Skin epidermis (tissue), 12 donors: Measurements from ENCODE around the gene SUGCT.
A peak's percentile ranks its signal among the peaks of the same experiment; 100 is the strongest.

Experiments used
- H3K27ac ChIP-seq, 21 experiments: fragments of 200-600 bp; sonication (generic) in 11 of 21; one replicate each; pipeline ENCODE4 v1.5.0; 2020; ENCODE audit warnings: mild to moderate bottlenecking in 3 of 21, inconsistent platforms in 2 of 21, moderate library complexity in 2 of 21
- H3K4me3 ChIP-seq, 7 experiments: fragments of 200-600 bp; sonication (generic) in 2 of 7; one replicate each; pipeline ENCODE4 v1.5.0; 2020; ENCODE audit warnings: inconsistent platforms in 2 of 7, mild to moderate bottlenecking in 2 of 7, moderate library complexity in 1 of 7

Gene SUGCT

DNA sequence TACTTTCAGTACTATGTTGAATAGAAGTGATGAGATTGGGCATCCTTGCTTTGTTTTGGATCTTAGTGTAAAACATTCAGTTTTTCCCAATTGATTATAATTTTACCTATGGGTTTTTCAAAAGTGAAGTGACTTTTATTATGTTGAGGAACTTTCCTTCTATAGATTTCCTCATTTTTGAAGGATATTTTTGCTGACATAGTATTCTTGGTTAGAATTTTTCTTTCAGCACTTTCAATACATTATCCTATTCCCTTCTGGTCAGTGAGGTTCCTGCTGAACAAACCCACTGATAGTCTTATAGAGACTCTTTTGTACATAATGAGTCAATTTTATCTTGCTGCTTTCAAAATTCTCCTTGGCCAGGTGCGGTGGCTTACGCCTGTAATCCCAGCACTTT is 297.2 kb downstream of the SUGCT start:
- H3K4me3 ChIP-seq: no peak overlapping the region
- H3K27ac ChIP-seq: no peak overlapping the region

DNA sequence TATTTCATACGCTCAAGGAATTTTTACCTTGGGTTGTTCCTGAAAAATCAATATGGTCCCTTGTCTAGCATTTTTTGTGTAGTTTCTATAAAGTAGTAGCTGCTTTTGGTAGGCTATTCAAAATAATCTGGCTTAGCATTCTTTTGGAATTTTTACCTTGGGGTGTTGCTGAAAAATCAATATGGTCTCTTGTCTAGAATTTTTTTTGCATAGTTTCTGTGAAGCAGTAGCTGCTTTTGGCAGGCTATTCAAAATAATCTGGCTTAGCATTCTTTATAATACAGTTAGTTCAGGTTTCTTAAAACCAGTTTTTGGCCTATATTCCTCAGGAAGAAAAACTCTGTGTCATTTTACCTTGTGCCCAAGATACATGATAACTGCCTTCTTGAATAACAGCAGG is 301.9 kb downstream of the SUGCT start:
- Histone ChIP-seq H3K4me3 (no peak overlapping the region), H3K27ac (peak overlapping the region in 1 of 21 experiments; percentile 64)

DNA sequence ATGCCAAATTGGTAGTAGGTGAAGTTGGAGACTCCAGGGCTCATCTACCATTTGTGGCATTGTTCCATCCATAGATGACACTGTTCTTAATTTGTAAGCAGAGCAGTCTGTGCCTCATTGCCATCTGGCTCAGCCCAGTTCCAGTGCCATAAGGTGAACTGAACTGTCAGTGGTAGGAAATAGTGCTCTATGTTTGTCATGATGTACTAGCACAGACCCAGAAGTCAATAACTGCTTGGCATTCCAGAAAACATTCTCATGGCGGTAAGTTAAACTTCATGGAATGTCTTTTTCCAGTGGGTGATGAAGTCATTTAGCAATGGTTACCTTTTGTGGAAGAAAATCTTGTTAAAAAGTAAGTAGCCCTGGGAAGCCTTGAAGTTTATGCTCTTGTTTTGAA is 302.7 kb downstream of the SUGCT start:
- Histone ChIP-seq H3K27ac (peak overlapping the region in 1 of 21 experiments; percentile 64), H3K4me3 (no peak overlapping the region)

DNA sequence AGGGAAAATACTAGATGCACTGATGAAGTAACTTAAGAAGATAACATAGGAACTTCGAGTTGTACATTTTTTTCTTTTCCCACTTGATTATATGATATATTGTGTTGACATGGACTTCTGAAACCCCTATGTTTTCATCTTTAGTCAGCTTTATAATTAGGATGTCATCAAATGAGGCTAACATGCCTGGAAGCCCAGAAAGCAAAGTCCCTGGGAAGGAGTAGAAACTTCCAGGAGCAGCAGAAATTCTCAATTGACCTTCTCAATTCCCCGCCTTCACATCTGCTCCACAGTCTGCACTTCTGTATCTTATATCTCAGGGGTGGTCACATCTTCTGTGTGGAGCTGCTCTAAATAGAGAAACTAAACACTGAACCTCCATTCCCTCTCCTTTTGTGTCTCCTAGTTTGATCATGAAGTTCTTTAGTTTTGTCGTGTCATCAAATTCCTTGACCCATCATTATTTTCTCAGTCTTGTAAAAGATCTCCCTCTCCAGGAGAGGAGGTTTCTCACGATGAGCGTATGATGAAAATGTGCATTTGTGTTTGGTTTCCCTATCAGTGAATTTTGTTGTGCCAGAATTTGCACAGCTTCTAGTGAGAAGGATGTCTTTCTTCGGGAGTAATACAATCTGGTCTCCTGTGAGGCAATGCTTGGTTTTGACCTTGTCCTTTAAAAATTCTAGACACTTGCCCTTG is 303.3 kb downstream of the SUGCT start:
- H3K4me3 ChIP-seq: no peak overlapping the region
- peak overlapping the region in 1 of 21 experiments; percentile 64 for H3K27ac ChIP-seq

DNA sequence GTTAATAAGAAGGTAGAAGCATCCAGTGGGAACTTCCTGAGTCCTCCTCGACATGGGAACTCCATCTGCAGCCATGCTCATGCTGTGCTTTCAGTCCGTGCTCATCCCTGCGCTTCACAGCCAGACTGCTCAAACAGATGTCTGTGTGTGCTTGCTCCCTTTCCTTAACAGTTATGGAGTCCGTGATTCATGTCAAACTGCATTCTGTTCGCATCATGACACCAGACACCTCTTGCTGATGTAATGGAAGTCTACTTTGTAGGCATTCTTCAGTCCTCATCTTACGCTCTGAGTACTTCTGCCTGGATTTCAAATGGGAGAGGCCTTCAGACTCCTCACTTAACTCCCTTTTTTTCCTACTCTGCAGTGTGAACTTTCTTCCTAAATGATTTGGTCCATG is 304.9 kb downstream of the SUGCT start:
- H3K27ac ChIP-seq: no peak overlapping the region
- H3K4me3 ChIP-seq: no peak overlapping the region

DNA sequence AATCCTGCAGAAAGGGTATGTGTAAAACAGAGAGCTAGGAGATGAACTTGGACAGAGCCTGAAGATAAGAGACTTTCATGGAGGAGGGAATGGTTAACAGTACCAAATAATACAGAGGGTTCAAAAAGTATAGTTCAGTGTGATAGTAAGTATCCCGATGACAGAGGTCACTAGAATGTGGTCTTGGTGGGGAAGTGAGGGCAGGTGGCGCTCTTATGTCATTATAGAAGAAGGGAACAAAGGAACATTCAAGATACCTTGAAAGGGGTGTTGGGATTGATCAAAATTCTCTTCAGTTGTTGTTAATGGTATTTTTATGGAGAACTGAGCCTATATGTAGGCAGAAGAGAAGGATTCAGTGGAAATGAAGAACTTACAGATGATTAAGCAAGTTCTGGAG is 312.5 kb downstream of the SUGCT start:
- no peak overlapping the region for H3K4me3 ChIP-seq
- H3K27ac ChIP-seq: no peak overlapping the region

DNA sequence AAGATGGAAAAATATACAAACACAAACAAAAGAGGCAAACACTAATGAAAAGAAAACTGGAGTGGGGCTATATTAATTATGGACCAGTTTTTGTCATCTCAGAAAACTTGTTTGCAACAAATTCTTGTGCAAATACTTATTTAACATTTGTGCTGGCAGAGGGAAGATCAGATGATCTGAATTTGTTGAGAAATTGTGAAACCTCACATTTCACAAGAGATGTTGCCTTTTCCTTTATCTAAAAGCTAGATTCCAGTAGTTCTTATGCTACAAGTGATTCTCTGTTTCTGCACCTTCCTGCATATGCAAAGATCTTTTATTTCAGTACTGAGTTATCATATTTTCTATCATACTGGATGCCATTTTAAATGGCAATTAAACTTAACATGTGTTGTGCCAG is 320.7 kb downstream of the SUGCT start:
- Histone ChIP-seq H3K4me3 (no peak overlapping the region), H3K27ac (no peak overlapping the region)

DNA sequence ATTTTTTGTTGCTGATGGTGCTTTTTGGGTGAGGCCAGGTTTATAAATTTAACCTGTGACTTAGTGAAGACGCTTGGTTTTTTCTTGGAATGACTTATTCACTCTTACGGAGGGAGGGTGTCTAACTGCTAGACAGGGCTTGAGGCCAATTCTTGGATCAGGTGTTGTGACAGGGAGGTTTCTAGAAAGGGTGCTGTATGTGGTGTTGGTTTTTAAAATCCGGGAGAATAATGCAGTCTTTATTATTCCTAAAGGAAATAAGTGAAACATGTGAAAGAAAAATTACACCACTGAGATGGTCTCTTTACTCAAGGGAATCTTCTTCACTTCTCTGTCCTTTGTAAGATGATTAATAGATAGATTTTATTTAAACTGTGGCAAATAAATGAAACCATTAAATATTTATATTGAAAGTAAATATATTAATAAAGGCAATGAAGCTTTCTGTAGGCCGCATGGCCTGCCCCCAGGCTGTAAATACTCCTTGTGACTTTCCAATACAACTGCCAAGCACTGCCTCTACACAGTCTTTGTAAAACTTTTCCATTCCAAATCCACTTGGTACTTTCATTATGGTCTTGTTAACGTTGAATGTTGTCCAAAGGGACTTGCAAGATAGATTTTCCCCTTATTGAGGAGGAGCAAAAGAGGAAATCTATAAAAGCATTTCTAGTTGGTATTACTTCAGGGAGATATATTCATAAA is 323.1 kb downstream of the SUGCT start:
- no peak overlapping the region for H3K4me3 ChIP-seq
- H3K27ac ChIP-seq: no peak overlapping the region

DNA sequence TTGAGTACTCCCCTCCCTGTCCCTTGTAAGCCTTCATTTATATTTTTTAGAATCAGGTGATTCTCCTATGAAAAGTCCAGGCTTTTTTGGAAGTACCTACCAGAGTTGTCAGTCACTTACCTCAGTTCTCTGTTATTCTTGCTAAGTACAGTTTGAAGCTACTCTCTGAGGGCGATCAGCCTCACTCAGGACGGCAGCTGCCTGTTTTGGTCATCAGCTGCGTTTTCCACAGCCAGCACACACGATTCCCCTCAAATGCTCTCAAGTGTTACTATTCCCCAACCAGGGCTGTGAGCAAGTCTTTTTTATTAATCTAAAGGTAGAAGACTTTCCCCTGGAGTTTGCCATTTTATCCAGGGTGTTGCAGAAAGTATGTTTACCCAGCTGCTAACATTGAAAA is 328.6 kb downstream of the SUGCT start:
- no peak overlapping the region for H3K4me3 ChIP-seq
- H3K27ac ChIP-seq: no peak overlapping the region

- Histone ChIP-seq H3K27ac (peak overlapping the region in 5 of 21 experiments; percentile 37 to 83 (median 41)), H3K4me3 (no peak overlapping the region)
Observed at GRCh38 chr7:40468891-40469864, 334.4 kb downstream of the SUGCT start.

DNA sequence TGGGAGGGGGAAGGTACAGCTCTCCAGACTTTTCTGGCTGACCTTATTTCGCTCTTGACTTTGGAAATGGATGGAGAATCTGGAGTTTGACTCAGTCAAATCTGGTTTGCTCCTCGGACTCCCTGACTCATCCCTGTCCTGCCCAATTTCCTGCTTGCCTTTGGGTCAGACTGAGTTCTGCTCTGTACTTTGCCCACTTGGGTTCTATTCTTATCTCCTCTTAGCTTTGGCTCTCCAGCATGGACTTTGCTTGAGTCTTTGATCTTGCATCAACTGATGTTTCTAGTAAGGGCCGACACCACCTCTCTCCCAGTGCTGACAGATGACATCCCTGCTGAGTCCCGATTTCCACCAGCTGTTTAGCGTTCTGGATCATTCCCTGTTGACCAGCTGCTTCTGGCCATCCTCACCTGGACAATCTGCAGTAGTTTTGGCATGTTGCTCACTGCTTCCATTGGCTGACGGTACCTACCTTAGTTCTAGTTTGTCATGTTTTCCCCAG is 335.3 kb downstream of the SUGCT start:
- peak overlapping the region in 7 of 21 experiments; percentile 1 to 83 (median 39) for H3K27ac ChIP-seq
- H3K4me3 ChIP-seq: no peak overlapping the region

- Histone ChIP-seq H3K4me3 (no peak overlapping the region), H3K27ac (peak overlapping the region in 2 of 21 experiments; percentile 67 to 83)
Observed at GRCh38 chr7:40470817-40471216, 336.0 kb downstream of the SUGCT start.

GRCh38 chr7:40471891-40472290 is 337.1 kb downstream of the SUGCT start:
- no peak overlapping the region for H3K27ac ChIP-seq
- H3K4me3 ChIP-seq: no peak overlapping the region

GRCh38 chr7:40474790-40475680 is 340.2 kb downstream of the SUGCT start:
- H3K27ac ChIP-seq: no peak overlapping the region
- no peak overlapping the region for H3K4me3 ChIP-seq

DNA sequence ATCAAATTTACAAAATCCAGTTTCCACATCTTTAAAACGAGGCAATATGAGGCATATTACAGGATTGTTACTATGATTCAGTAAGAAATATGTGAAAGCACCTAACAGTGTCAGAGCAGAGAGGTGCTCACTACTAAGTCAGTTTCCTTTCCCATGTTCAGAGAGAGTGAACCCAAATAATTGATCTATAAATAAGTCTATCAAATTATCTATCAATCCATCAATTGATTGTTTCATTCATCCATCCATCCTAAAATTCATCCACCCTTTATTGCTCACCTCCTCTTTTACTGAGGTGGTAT is 340.8 kb downstream of the SUGCT start:
- Histone ChIP-seq H3K27ac (no peak overlapping the region), H3K4me3 (no peak overlapping the region)

DNA sequence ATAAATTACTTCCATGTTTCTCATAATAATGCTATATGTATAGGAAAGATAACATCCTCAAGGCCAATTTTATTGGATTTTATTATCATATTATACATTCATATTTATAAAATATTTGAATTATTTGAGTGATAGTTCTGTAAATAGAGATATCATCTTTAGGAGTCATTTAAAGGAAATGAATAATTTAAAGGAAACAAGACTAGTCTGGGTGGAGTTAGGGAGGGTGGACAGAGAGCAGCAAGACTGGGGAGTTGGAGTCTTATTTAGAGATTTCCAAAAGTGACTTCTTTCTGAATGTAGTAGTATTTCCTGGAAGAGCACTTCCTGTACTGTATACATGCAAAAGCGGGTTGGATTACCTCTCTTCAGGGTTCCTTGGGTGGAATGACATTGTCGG is 342.3 kb downstream of the SUGCT start:
- Histone ChIP-seq H3K27ac (no peak overlapping the region), H3K4me3 (no peak overlapping the region)

DNA sequence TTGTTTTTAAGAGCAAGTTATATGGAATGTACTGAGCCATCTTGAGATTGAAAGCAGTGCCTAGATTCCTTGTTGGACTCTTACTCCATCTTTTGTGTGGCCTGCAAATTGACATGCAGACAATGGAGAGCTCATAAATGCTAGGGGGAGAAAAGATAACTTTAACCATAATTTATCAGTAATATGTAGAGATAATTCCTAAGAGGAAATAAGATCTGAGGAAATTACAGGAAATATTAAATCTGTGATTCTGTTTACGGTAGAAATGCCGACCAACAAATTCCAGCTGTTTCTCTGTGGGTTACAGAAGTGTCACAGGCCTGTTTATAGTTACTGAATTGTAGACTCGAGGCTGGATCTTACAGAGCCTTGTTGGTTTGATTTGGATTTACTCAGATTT is 348.0 kb downstream of the SUGCT start:
- Histone ChIP-seq H3K27ac (no peak overlapping the region), H3K4me3 (no peak overlapping the region)

DNA sequence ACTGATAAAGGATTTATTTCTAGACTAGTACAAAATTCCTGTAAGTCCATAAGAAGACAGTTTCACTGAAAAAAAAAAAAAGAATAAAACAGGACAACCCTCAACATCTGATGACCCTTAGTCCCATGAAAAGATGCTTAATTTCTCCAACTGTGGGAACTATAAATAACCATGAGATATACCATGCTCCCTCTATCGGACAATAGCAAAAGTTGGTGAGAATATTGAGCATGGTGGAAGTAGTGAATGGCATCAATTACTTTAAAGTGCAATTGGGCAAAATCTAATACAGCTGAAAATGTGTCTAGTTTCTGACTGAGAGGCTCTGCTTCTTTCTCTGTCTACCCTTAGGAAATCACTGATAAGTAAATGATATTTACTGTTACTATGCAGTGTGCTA is 348.8 kb downstream of the SUGCT start:
- Histone ChIP-seq H3K4me3 (no peak overlapping the region), H3K27ac (no peak overlapping the region)

DNA sequence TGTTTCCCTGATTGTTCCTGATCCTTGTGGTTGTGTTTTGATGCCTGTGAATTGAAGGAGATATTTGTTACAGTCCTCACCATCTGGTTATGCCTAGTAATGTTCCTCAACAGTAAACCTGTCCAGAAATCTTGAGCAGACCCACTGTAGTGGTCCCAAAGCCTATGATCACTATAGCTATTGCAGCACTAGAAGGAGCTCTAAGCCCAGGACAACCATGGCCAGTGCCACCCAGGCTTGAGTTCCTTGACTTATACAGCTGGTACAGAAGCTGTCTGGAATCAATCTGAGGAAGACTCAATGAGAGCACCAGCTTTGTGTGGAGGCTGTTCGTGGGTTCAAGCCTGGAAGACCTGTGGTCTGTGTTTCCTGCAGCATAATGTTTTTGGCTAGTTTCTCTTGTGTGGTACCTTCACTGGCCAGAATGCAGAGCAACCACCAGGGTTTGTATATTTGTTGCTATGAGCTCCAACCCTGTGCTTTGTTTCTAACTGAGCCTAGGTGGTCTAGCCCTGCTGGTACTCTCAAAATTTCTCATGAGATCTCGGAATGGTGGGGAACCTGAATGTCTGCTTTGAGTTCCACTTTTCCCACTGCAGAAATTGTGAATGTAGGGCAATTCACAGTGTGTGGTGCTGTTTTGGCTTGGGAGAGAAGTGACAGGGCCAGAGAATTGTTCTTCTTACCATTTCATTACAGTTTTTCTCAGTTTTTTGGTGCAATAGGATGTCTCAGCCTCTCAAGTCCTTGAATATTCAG is 355.2 kb downstream of the SUGCT start:
- peak overlapping the region in 2 of 21 experiments; percentile 3 to 43 for H3K27ac ChIP-seq
- no peak overlapping the region for H3K4me3 ChIP-seq
